ENCODE measurements around the gene TRAK2. TPM values are rescaled to one million over a fixed set of nuclear protein-coding genes. Genes with fewer than 3 reads are reported as not detected.
A peak's percentile ranks its signal among the peaks of the same experiment; 100 is the strongest.

Gene TRAK2
- total RNA-seq, 1 donor from 2014 or later = 25.8 TPM

DNA sequence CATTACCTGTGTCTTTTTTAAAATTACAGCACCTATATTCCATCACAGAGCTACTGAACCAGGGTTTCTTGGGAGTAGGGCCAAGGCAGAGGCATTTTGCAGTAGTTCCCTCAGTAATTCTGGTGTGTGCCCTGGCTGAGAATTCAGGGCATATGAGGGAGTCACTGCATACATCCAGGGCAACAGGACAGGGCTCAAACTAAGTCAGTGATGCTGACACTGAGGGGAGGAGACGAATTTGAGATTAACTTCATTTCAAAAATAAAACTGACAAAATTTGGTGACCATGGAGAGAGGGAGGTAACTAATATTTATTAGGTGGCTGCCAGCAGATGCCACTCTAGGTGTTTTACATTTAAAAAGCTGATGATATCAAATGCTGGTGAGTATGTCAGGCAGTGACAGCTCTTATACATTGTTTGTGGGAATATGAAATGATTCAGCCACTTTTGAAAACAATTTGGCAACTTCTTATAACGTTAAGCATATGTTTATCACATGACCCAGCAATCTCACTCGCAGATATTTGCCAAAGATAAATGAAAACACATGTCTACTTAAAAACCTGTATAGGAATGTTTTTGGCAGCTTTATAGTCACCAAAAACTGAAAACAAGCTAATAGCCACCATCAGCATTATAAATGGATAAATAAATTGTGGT is 20.6 kb upstream of the TRAK2 start:
- DNase-seq (ENCODE audit: extremely low spot score in 2 of 2) = no peak
- intact Hi-C loops (cut with DNase I) = no loop called here
- Histone ChIP-seq H3K27me3 (no peaks in the 10 kb centered on the region), H3K4me1 (peaks cover 10% of the 10 kb centered on the region), H3K9me3 (no peaks in the 10 kb centered on the region), H3K36me3 (peaks cover 0 to 42% of the 10 kb centered on the region in 2 donors), H3K4me3 (no peak overlapping the region), H3K27ac (no peak overlapping the region)
- TF ChIP-seq, protein P1, sequence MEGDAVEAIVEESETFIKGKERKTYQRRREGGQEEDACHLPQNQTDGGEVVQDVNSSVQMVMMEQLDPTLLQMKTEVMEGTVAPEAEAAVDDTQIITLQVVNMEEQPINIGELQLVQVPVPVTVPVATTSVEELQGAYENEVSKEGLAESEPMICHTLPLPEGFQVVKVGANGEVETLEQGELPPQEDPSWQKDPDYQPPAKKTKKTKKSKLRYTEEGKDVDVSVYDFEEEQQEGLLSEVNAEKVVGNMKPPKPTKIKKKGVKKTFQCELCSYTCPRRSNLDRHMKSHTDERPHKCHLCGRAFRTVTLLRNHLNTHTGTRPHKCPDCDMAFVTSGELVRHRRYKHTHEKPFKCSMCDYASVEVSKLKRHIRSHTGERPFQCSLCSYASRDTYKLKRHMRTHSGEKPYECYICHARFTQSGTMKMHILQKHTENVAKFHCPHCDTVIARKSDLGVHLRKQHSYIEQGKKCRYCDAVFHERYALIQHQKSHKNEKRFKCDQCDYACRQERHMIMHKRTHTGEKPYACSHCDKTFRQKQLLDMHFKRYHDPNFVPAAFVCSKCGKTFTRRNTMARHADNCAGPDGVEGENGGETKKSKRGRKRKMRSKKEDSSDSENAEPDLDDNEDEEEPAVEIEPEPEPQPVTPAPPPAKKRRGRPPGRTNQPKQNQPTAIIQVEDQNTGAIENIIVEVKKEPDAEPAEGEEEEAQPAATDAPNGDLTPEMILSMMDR (IDR thresholded peaks at IDR 0.05) = no peak
- TF ChIP-seq POLR2A (IDR thresholded peaks at IDR 0.05) (no peak), POLR2AphosphoS5 (IDR thresholded peaks at IDR 0.05; ENCODE audit: insufficient read depth in 1 of 2, low read depth in 1 of 2) (no peak)

DNA sequence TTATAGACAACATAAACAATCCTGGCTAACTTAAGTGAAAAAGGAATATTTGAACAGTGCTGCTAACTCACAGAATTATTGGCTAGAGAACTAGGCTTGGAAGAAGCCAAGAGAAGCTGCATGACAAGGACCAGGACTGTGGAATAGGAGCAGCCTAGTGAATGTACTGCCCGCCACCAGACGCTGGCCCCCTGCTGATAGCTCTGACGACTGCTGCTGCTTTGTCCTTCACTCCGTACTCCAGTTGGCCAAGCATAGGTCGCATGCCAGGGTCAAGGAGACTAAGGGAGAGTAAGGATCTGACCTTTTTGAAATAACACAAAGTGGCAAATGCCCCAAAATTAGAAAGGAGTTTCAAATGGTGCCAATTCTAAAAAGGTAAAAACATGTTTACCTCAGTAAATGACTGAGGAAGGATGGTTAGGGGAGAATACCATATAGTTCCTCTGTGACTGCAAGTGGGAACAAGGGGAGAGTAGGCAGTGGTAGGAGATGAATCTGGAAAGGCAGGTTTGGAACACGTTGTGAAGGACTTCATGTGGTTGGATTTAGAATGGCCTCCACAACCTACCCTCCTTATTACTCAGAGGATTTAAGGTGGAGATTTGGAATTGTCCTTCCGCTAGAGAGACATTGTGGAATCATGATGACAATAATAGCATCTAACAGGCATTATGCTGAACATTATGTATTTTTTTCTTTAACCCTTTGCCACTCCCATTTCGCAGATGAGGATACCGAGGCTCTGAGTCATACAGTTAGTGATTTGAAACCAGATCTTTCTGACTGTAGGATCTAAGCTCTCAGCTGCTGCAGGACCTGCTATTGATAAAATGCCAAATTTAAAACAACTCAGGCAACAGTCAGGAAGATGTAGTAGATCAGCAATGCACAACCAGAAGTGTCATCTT is 19.8 kb upstream of the TRAK2 start:
- Histone ChIP-seq H3K27me3 (no peaks in the 10 kb centered on the region), H3K9me3 (no peaks in the 10 kb centered on the region), H3K4me3 (no peak overlapping the region), H3K4me1 (peaks cover 11% of the 10 kb centered on the region), H3K27ac (no peak overlapping the region), H3K36me3 (peaks cover 0 to 40% of the 10 kb centered on the region in 2 donors)
- TF ChIP-seq, protein P1 (IDR thresholded peaks at IDR 0.05) = no peak
- TF ChIP-seq POLR2A (IDR thresholded peaks at IDR 0.05) (no peak), POLR2AphosphoS5 (IDR thresholded peaks at IDR 0.05; ENCODE audit: insufficient read depth in 1 of 2, low read depth in 1 of 2) (no peak)
- no peak for DNase-seq (ENCODE audit: extremely low spot score in 2 of 2)
- intact Hi-C loops (cut with DNase I) = no loop called here

DNA sequence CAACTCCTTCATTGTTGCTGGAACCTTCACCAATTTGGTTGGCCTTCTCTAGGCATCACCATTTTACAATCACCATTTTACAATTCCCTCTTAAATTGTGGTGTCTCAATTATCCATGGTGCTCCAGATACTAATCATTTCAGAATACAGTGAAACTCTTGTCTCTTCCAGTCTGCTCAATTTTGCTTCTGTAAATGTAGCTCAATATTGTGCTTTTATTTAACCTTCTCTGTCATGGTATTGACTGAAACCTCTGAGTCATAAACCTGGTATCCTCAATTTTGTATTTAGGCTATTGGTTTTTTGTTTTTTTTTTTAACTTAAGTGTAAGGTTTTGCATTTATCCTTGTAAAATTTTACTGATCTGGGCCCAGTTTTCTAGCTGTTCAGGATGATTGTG is 16.4 kb upstream of the TRAK2 start:
- Histone ChIP-seq H3K9me3 (no peaks in the 10 kb centered on the region), H3K27ac (peak overlapping the region; percentile 74), H3K27me3 (no peaks in the 10 kb centered on the region), H3K4me3 (no peak overlapping the region), H3K36me3 (peaks cover 0 to 17% of the 10 kb centered on the region in 2 donors), H3K4me1 (peaks cover 27% of the 10 kb centered on the region)
- no peak for DNase-seq (ENCODE audit: extremely low spot score in 2 of 2)
- TF ChIP-seq POLR2AphosphoS5 (IDR thresholded peaks at IDR 0.05; ENCODE audit: insufficient read depth in 1 of 2, low read depth in 1 of 2) (no peak), POLR2A (IDR thresholded peaks at IDR 0.05) (no peak)
- TF ChIP-seq, protein P1 (IDR thresholded peaks at IDR 0.05) = no peak
- intact Hi-C loops (cut with DNase I) = no loop called here

- Histone ChIP-seq H3K27ac (peak overlapping the region; percentile 74), H3K4me1 (peaks cover 16% of the 10 kb centered on the region), H3K9me3 (no peaks in the 10 kb centered on the region), H3K36me3 (peaks cover 0 to 21% of the 10 kb centered on the region in 2 donors), H3K4me3 (no peak overlapping the region), H3K27me3 (no peaks in the 10 kb centered on the region)
- DNase-seq (ENCODE audit: extremely low spot score in 2 of 2) = no peak
- intact Hi-C loops (cut with DNase I) = no loop called here
- TF ChIP-seq POLR2A (IDR thresholded peaks at IDR 0.05) = no peak
- TF ChIP-seq POLR2AphosphoS5 (IDR thresholded peaks at IDR 0.05; ENCODE audit: insufficient read depth in 1 of 2, low read depth in 1 of 2) = peak in 1 of 2 donors; percentile 90
- TF ChIP-seq, protein P1 (IDR thresholded peaks at IDR 0.05) = no peak
These were observed 14.9 kb upstream of the TRAK2 start for GRCh38 chr2:201466050-201466675.

Data from vagina (tissue), 2 donors.